ENCODE measurements around the gene FAM20C.

DNA sequence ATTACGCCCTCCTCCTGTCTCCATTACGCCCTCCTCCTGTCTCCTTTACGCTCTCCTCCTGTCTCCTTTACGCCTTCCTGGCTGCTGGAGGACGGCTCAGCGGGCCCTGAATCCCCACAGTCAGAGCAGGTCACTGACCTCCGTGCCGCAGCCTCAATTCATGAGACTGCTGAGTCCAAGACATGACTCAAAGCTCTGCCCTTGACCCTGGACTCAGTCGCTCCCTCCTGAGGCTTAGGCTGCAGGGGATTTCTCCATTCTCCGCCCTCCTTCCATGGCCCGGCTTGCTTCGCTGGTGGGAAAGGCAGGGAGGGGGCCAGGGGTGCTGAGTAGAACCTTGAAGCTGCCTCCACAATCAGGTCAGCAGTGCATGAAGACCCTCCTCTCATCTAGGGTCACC lies 76.6 kb downstream of the FAM20C start:
- TF ChIP-seq, protein P1, sequence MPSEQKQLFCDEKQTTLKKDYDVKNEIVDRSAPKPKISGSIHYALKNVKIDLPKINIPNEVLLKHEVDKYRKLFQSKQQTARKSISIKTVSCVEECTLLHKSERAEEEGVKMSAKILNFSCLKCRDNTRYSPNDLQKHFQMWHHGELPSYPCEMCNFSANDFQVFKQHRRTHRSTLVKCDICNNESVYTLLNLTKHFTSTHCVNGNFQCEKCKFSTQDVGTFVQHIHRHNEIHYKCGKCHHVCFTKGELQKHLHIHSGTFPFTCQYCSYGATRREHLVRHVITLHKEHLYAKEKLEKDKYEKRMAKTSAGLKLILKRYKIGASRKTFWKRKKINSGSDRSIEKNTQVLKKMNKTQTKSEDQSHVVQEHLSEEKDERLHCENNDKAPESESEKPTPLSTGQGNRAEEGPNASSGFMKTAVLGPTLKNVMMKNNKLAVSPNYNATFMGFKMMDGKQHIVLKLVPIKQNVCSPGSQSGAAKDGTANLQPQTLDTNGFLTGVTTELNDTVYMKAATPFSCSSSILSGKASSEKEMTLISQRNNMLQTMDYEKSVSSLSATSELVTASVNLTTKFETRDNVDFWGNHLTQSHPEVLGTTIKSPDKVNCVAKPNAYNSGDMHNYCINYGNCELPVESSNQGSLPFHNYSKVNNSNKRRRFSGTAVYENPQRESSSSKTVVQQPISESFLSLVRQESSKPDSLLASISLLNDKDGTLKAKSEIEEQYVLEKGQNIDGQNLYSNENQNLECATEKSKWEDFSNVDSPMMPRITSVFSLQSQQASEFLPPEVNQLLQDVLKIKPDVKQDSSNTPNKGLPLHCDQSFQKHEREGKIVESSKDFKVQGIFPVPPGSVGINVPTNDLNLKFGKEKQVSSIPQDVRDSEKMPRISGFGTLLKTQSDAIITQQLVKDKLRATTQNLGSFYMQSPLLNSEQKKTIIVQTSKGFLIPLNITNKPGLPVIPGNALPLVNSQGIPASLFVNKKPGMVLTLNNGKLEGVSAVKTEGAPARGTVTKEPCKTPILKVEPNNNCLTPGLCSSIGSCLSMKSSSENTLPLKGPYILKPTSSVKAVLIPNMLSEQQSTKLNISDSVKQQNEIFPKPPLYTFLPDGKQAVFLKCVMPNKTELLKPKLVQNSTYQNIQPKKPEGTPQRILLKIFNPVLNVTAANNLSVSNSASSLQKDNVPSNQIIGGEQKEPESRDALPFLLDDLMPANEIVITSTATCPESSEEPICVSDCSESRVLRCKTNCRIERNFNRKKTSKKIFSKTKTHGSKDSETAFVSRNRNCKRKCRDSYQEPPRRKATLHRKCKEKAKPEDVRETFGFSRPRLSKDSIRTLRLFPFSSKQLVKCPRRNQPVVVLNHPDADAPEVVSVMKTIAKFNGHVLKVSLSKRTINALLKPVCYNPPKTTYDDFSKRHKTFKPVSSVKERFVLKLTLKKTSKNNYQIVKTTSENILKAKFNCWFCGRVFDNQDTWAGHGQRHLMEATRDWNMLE (tag by site-specific recombination; conservative IDR thresholded peaks at IDR 0.05; ENCODE audit: low read depth), result no peak
- TF ChIP-seq CTCF (tag by site-specific recombination; IDR thresholded peaks at IDR 0.05) (no peak), ZNF121 (tag by site-specific recombination; IDR thresholded peaks at IDR 0.05) (no peak), ZNF843 (tag by site-specific recombination; IDR thresholded peaks at IDR 0.05) (no peak), ZNF311 (tag by site-specific recombination; IDR thresholded peaks at IDR 0.05; ENCODE audit: borderline replicate concordance) (no peak), ZNF266 (tag by site-specific recombination; IDR thresholded peaks at IDR 0.05; ENCODE audit: low read depth) (no peak), ZBTB1 (tag by site-specific recombination; IDR thresholded peaks at IDR 0.05) (no peak), REST (tag by site-specific recombination; IDR thresholded peaks at IDR 0.05) (no peak)
